ENCODE measurements around the gene GTF2H3. TPM values are rescaled to one million over a fixed set of nuclear protein-coding genes. Genes with fewer than 3 reads are reported as not detected.

Gene GTF2H3
- polyA plus RNA-seq, 1 of the 3 experiments (the other 2 are of a cell fraction), result 22.4 TPM

- Histone ChIP-seq H3K9ac (no peak overlapping the region), H3K27ac (ENCODE audit: low read depth in 2 of 2, low read length in 1 of 2) (no peak overlapping the region; a peak in 1 of 4 replicates), H4K20me1 (ENCODE audit: insufficient read depth) (peaks cover 3% of the 10 kb centered on the region), H3K36me3 (replicated peaks in 1 of 2; ENCODE audit: control insufficient read depth in 1 of 2, insufficient read depth in 2 of 2, low read length in 1 of 2) (peaks cover 37 to 46% of the 10 kb centered on the region in 2 experiments), H3K79me2 (ENCODE audit: insufficient read depth) (peaks cover 85% of the 10 kb centered on the region), H3K4me3 (ENCODE audit: low read depth in 2 of 2, low read length in 1 of 2) (no peak overlapping the region), H3K4me2 (no peak overlapping the region), H3K27me3 (ENCODE audit: insufficient read depth) (no peaks in the 10 kb centered on the region), H3K9me3 (no peaks in the 10 kb centered on the region), H2AFZ (ENCODE audit: low read depth) (no peak overlapping the region), H3K4me1 (ENCODE audit: control insufficient read depth in 1 of 2, insufficient read depth in 2 of 2, low read depth in 1 of 2, low read length in 1 of 2) (peaks cover 4 to 5% of the 10 kb centered on the region in 2 experiments; a peak in 1 of 4 replicates), H3K9me2 (no peaks in the 10 kb centered on the region), H3F3A (replicated peaks; ENCODE audit: insufficient read depth) (peaks cover 39% of the 10 kb centered on the region)
- no peak for DNase-seq
- 86% methylated on average over 3 of the region's 3 CpGs for WGBS (ENCODE audit: low lambda C conversion rate)
- ChIA-PET POLR2A (no interaction called here), CTCF (interaction anchor here (0.5 to 1.0 kb wide), 3 partner anchors 21 to 232 kb away, joined by 3 to 4 read pairs (median 4); no protein-coding TSS in a partner anchor)
- no peak for TF ChIP-seq EP300 (IDR thresholded peaks at IDR 0.05; ENCODE audit: borderline replicate concordance in 1 of 2, low read depth in 1 of 2, low read length in 1 of 2)
- no peak for TF ChIP-seq RFX5 (IDR thresholded peaks at IDR 0.05; ENCODE audit: low read length)
- TF ChIP-seq TAF1 (IDR thresholded peaks at IDR 0.05; ENCODE audit: borderline replicate concordance, low read depth, low read length), result no peak
- no peak for TF ChIP-seq GATA2 (CRISPR knock-in tag; IDR thresholded peaks at IDR 0.05)
- TF ChIP-seq ELF1 (IDR thresholded peaks at IDR 0.05), result no peak
- TF ChIP-seq, protein P1, sequence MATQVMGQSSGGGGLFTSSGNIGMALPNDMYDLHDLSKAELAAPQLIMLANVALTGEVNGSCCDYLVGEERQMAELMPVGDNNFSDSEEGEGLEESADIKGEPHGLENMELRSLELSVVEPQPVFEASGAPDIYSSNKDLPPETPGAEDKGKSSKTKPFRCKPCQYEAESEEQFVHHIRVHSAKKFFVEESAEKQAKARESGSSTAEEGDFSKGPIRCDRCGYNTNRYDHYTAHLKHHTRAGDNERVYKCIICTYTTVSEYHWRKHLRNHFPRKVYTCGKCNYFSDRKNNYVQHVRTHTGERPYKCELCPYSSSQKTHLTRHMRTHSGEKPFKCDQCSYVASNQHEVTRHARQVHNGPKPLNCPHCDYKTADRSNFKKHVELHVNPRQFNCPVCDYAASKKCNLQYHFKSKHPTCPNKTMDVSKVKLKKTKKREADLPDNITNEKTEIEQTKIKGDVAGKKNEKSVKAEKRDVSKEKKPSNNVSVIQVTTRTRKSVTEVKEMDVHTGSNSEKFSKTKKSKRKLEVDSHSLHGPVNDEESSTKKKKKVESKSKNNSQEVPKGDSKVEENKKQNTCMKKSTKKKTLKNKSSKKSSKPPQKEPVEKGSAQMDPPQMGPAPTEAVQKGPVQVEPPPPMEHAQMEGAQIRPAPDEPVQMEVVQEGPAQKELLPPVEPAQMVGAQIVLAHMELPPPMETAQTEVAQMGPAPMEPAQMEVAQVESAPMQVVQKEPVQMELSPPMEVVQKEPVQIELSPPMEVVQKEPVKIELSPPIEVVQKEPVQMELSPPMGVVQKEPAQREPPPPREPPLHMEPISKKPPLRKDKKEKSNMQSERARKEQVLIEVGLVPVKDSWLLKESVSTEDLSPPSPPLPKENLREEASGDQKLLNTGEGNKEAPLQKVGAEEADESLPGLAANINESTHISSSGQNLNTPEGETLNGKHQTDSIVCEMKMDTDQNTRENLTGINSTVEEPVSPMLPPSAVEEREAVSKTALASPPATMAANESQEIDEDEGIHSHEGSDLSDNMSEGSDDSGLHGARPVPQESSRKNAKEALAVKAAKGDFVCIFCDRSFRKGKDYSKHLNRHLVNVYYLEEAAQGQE (IDR thresholded peaks at IDR 0.05; ENCODE audit: low read depth, low read length), result no peak
- no peak for TF ChIP-seq FOXJ3 (CRISPR knock-in tag; IDR thresholded peaks at IDR 0.05)
- TF ChIP-seq POLR2AphosphoS5 (IDR thresholded peaks at IDR 0.05; ENCODE audit: low read depth, low read length), result no peak
- no peak for TF ChIP-seq TCF12 (IDR thresholded peaks at IDR 0.05)
- no peak for TF ChIP-seq EZH2phosphoT487 (IDR thresholded peaks at IDR 0.05; ENCODE audit: borderline replicate concordance, low read depth)
- TF ChIP-seq, protein P2, sequence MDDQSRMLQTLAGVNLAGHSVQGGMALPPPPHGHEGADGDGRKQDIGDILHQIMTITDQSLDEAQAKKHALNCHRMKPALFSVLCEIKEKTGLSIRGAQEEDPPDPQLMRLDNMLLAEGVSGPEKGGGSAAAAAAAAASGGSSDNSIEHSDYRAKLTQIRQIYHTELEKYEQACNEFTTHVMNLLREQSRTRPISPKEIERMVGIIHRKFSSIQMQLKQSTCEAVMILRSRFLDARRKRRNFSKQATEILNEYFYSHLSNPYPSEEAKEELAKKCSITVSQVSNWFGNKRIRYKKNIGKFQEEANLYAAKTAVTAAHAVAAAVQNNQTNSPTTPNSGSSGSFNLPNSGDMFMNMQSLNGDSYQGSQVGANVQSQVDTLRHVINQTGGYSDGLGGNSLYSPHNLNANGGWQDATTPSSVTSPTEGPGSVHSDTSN (IDR thresholded peaks at IDR 0.05), result no peak
- no peak for TF ChIP-seq ZBTB33 (IDR thresholded peaks at IDR 0.05; ENCODE audit: borderline replicate concordance, low read depth)
- TF ChIP-seq RAD21 (IDR thresholded peaks at IDR 0.05; ENCODE audit: low read length), result no peak
- no peak for TF ChIP-seq YY1 (IDR thresholded peaks at IDR 0.05; ENCODE audit: low read depth)
- no peak for TF ChIP-seq RCOR1 (IDR thresholded peaks at IDR 0.05; ENCODE audit: low read length)
- no peak for TF ChIP-seq SMC3 (IDR thresholded peaks at IDR 0.05; ENCODE audit: low read depth, low read length)
Observed at GRCh38 chr12:123598522-123598921, 35.1 kb upstream of the GTF2H3 start.

All from SK-N-SH (cell line).